Stimulated activated CD8-positive, alpha-beta memory T cell treated with anti-CD3 and anti-CD28 coated beads, Interleukin-4, amount 100 ng/mL, for 1 hour (primary cell): ENCODE measurements around the gene IL12RB1.

Experiments
- DNase-seq, 2 donors: peaks; one replicate each; pipeline ENCODE4 v3.0.0-alpha.2; 2020; ENCODE audit warnings: low read depth in 2 of 2, low spot score in 1 of 2

The IL12RB1 gene

DNA sequence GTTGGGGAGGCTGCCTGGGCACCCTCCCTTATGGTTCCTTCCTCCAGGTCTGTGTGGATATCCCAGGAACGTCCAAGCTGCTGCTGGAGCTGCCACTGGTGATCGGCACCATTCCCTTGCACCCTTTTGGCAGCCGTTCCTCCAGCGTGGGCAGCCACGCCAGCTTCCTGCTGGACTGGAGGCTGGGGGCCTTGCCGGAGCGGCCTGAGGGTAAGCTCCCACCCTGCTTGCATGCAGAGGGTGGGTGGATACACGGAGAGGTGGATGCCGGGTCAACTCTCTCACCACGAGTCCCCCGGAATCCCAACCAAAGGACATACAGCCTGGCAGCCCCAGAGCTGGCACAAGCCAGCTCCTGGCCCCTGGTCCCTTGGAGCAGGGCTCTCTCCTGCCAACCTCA lies 76.6 kb downstream of the IL12RB1 start:
- DNase-seq: no peak

GRCh38 chr19:18009412-18010066 lies 77.2 kb downstream of the IL12RB1 start:
- DNase-seq: no peak
